Body of pancreas (tissue), 4 donors: ENCODE results near the gene TEAD1. TPM values are rescaled to one million over a fixed set of nuclear protein-coding genes. Genes with fewer than 3 reads are reported as not detected.

Experiments used
- ATAC-seq: fragments of 150-250 bp; one replicate; pipeline ENCODE4 v1.9.1; 2016
- DNase-seq, 4 donors: peaks; one replicate each; pipeline ENCODE4 v3.0.0-alpha.2; 2019
- H3K27ac ChIP-seq, 4 donors: fragments of 200-600 bp; sonication (generic); 1 replicate in 3 of 4; 2 replicates in 1 of 4; pipeline versions ENCODE4 v1.5.1 to v1.6.1; 2016 to 2019; ENCODE audit warnings: mild to moderate bottlenecking in 1 of 4, mixed read lengths in 1 of 4, moderate library complexity in 1 of 4
- H3K27me3 ChIP-seq, 2 donors: fragments of 200-600 bp; sonication (generic); one replicate each; pipeline ENCODE4 v1.6.0; 2016; ENCODE audit warnings: mild to moderate bottlenecking in 1 of 2
- H3K36me3 ChIP-seq, 2 donors: fragments of 200-600 bp; sonication (generic); replicated peaks in 1 of 2; 2 replicates each; pipeline ENCODE4 v1.5.1; 2016; ENCODE audit warnings: low read depth in 2 of 2; ENCODE audit not compliant: insufficient read depth in 1 of 2
- H3K4me1 ChIP-seq: fragments of 200-600 bp; sonication (generic); one replicate; pipeline ENCODE4 v1.6.0; 2016
- H3K4me3 ChIP-seq, 2 donors: fragments of 200-600 bp; sonication (generic); 1 replicate in 1 of 2; 2 replicates in 1 of 2; pipeline ENCODE4 v1.5.1; 2016 to 2019
- H3K9me3 ChIP-seq, 3 donors: fragments of 200-600 bp; sonication (generic); 1 replicate in 2 of 3; 2 replicates in 1 of 3; pipeline ENCODE4 v1.5.1; 2016
- POLR2A ChIP-seq, 3 donors: fragments of 450-650 bp; IDR thresholded peaks; one replicate each; pipeline ENCODE4 v1.6.1; 2016; ENCODE audit warnings: antibody characterized with exemption in 3 of 3, mild to moderate bottlenecking in 2 of 3
- WGBS, 2 donors: methylation state at CpG; one replicate each; pipeline ENCODE4 v1.1.5; 2017; 5-methylcytosine and 5-hydroxymethylcytosine counted together
- intact Hi-C: fragments of 100-400 bp; cut with DNase I; formaldehyde crosslinking; loops from one replicate; pipeline ENCODE4 v1.15.1; 2023
- total RNA-seq, 2 donors: library from RNA; depleted of rRNA; stranded (reverse); fragments of >200 nt; gene quantifications; one replicate each; pipeline ENCODE4 v1.1.0, GENCODE V29; 2016
- TF ChIP-seq, protein P1 (sequence below), 7 experiments: fragments of 450-650 bp in 4 of 7; fragments of 200-600 bp in 3 of 7; sonication (generic) in 3 of 7; IDR thresholded peaks; one replicate each; pipeline ENCODE4 v1.5.1; 2016 to 2019; ENCODE audit warnings: antibody characterized with exemption in 7 of 7

TEAD1 gene
- total RNA-seq, 2 donors from 2014 or later = 36.9 to 55.0 TPM

DNA sequence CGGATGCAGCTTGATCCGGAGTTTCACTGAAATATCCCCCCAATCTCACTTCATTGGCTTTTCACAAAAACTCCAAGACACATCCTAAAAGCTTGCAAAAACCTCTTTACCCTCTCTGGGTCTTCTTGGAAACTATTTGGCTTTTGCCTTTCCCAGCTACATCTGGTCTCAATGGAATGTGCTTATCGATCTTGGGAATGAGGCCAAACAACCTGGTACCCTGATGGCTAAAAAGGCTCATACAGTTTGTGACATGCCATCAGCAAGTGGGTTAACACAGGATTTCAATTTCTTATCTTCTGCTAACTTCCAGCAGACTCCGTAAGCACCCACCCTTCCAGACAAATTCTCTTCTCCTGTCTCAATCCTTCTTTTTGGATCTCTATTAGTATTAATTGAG lies 45.9 kb upstream of the TEAD1 start:
- WGBS, 2 donors = 47 to 48% methylated on average over 4 of the region's 4 CpGs
- Histone ChIP-seq H3K4me3 (no peak overlapping the region), H3K9me3 (no peaks in the 10 kb centered on the region), H3K4me1 (no peaks in the 10 kb centered on the region), H3K27me3 (no peaks in the 10 kb centered on the region), H3K36me3 (no peaks in the 10 kb centered on the region), H3K27ac (no peak overlapping the region)
- intact Hi-C loops = no loop called here
- peak in 3 of 4 donors; percentile 17 to 31 (median 30) for DNase-seq
- TF ChIP-seq, protein P1, sequence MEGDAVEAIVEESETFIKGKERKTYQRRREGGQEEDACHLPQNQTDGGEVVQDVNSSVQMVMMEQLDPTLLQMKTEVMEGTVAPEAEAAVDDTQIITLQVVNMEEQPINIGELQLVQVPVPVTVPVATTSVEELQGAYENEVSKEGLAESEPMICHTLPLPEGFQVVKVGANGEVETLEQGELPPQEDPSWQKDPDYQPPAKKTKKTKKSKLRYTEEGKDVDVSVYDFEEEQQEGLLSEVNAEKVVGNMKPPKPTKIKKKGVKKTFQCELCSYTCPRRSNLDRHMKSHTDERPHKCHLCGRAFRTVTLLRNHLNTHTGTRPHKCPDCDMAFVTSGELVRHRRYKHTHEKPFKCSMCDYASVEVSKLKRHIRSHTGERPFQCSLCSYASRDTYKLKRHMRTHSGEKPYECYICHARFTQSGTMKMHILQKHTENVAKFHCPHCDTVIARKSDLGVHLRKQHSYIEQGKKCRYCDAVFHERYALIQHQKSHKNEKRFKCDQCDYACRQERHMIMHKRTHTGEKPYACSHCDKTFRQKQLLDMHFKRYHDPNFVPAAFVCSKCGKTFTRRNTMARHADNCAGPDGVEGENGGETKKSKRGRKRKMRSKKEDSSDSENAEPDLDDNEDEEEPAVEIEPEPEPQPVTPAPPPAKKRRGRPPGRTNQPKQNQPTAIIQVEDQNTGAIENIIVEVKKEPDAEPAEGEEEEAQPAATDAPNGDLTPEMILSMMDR (IDR thresholded peaks at IDR 0.05) = no peak
- ATAC-seq = no peak

DNA sequence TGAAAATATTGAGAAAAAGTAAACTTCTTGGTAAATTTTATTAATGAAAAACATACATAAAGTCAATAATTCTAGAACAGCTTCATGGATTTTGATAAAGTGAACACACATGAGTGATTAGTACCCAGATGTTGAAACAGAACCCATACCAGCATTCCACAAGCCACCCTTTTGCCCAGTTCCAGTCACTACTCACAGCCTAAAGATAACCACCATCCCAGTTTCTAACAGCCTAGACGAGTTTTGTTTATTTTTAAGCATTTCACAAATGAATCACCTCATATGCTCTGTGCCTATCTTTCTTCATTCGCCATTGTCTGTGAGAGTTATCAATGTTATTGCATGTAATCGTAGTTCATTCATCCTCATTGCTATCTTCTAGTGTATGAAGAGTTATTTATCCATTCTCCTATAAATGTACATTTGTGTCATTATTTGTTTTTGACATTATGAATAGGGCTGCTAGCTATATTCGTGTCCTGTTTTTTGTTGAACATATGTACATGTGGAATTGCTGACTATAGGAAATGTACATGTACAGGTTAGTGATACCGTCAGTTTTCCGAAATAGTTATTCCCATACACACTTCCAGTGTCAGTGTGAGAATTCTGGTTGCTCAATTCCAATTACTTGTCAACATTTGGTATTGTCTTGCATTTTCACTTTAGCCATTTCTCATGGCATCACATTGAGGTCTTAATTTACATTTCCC lies 44.5 kb upstream of the TEAD1 start:
- ATAC-seq = no peak
- DNase-seq = no peak
- TF ChIP-seq POLR2A (IDR thresholded peaks at IDR 0.05) = no peak
- TF ChIP-seq, protein P1 (IDR thresholded peaks at IDR 0.05) = no peak
- intact Hi-C loops = no loop called here
- no peaks in the 10 kb centered on the region for H3K27me3 ChIP-seq
- no peaks in the 10 kb centered on the region for H3K36me3 ChIP-seq
- H3K4me1 ChIP-seq = no peaks in the 10 kb centered on the region
- no peaks in the 10 kb centered on the region for H3K9me3 ChIP-seq
- no peak overlapping the region for H3K27ac ChIP-seq
- no peak overlapping the region for H3K4me3 ChIP-seq
- WGBS, 2 donors = 70 to 71% methylated on average over 6 of the region's 6 CpGs

DNA sequence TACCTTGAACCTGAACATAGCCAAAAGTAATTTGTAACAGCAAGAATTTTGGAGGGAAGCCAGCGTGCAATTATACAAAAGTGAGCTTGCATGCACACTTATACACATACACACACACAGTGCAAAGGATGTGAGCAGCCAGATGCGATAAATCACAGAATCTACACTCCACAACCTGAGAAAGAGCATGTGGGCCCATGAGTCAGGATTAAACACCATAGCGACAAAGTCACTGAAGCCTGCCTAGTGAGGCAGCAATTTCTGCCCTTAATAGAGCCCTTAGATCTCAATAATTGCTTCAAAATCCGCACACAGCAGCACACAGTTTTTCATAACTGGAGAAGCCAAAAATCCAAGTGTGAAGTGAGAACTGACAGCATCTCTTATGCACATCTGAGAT lies 42.6 kb upstream of the TEAD1 start:
- H3K27ac ChIP-seq = no peak overlapping the region
- H3K9me3 ChIP-seq = no peaks in the 10 kb centered on the region
- DNase-seq (no peak), ATAC-seq (no peak)
- no peaks in the 10 kb centered on the region for H3K36me3 ChIP-seq
- H3K4me1 ChIP-seq = no peaks in the 10 kb centered on the region
- H3K4me3 ChIP-seq = no peak overlapping the region
- WGBS, 2 donors = 85 to 90% methylated on average over 4 of the region's 4 CpGs
- no peaks in the 10 kb centered on the region for H3K27me3 ChIP-seq
- intact Hi-C loops = no loop called here
- TF ChIP-seq, protein P1 (IDR thresholded peaks at IDR 0.05) = no peak
- TF ChIP-seq POLR2A (IDR thresholded peaks at IDR 0.05) = no peak

DNA sequence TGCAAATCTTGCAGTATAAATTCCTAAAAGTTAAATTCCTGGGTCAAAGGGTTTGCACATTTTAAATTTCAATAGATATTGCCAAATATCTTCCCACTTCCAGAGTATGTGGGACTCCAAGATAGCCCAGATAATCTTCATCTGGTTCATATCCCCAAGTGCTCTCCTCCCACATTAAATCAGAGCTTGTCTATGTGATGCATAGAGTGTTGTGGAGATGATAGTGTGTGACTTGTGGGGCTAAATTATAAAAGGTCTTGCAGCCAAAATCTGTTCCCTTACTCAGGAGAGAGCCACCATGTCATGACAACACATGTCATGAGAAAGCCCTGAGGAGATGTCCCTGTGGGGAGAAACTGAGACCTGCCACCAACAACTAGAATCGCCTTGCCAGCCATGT lies 39.9 kb upstream of the TEAD1 start:
- Histone ChIP-seq H3K9me3 (no peaks in the 10 kb centered on the region), H3K4me1 (no peaks in the 10 kb centered on the region), H3K27me3 (no peaks in the 10 kb centered on the region), H3K27ac (no peak overlapping the region), H3K4me3 (no peak overlapping the region), H3K36me3 (no peaks in the 10 kb centered on the region)
- intact Hi-C loops = no loop called here
- WGBS, 2 donors = 90 to 95% methylated on average over 1 of the region's 1 CpG
- no peak for ATAC-seq
- no peak for TF ChIP-seq POLR2A (IDR thresholded peaks at IDR 0.05)
- TF ChIP-seq, protein P1 (IDR thresholded peaks at IDR 0.05) = no peak
- DNase-seq = no peak

DNA sequence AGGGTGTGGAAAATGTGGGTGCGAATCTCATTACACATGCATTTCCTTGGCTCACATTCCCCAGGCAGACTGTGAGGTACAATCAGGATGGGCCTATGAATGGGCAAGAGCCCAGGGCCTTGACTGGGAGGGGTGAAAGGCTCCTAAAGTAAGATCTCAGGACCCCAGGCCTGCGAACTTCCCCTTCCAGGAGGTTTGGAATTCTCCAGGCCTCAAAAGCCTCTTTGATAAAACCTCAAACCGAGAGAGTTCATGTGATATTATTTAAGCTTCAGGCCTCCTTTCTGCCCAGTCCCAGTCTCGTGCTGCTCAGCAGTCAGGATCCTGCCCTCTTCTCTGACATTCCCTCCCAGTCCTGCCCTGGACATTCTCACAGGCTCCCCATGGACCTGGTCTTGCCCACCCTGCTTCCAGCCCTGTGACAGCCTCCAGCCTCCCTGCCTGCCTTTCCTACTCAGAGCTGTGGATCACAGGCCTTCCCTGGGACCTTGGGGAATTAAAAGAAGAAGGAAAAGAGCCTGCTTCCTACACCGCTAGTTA lies 37.3 kb upstream of the TEAD1 start:
- no peak overlapping the region for H3K27ac ChIP-seq
- no peaks in the 10 kb centered on the region for H3K9me3 ChIP-seq
- intact Hi-C loops = no loop called here
- no peak for TF ChIP-seq POLR2A (IDR thresholded peaks at IDR 0.05)
- TF ChIP-seq, protein P1 (IDR thresholded peaks at IDR 0.05) = no peak
- H3K36me3 ChIP-seq = no peaks in the 10 kb centered on the region
- WGBS, 2 donors = 65 to 66% methylated on average over 5 of the region's 5 CpGs
- no peaks in the 10 kb centered on the region for H3K4me1 ChIP-seq
- no peak for DNase-seq
- no peak overlapping the region for H3K4me3 ChIP-seq
- no peaks in the 10 kb centered on the region for H3K27me3 ChIP-seq
- ATAC-seq = no peak
